Measurements from ENCODE around the gene TTYH2.

GRCh38 chr17:74277935-74278334 is 64.6 kb downstream of the TTYH2 start:
- no peak for TF ChIP-seq EZH2 (IDR thresholded peaks at IDR 0.05; ENCODE audit: borderline replicate concordance, insufficient read depth, low read length, poor library complexity, severe bottlenecking)
- no peak for TF ChIP-seq CTCF (IDR thresholded peaks at IDR 0.05; ENCODE audit: poor library complexity, severe bottlenecking)
- no peak for TF ChIP-seq TAF1 (IDR thresholded peaks at IDR 0.05; ENCODE audit: low read depth)
- TF ChIP-seq POLR2AphosphoS5 (IDR thresholded peaks at IDR 0.05): no peak
- no peak for TF ChIP-seq REST (IDR thresholded peaks at IDR 0.05; ENCODE audit: borderline replicate concordance)
